GM12874 (cell line): ENCODE results near the gene CKS1B.

Source experiments
- TF ChIP-seq, protein P1 (sequence below): IDR thresholded peaks from 2 replicates; pipeline ENCODE4 v1.5.1; 2011; ENCODE audit warnings: low read depth, mild to moderate bottlenecking, control low read depth, low read length, moderate library complexity; ENCODE audit not compliant: insufficient read depth

CKS1B gene

GRCh38 chr1:154943649-154944400 is 30.7 kb upstream of the CKS1B start:
- TF ChIP-seq, protein P1, sequence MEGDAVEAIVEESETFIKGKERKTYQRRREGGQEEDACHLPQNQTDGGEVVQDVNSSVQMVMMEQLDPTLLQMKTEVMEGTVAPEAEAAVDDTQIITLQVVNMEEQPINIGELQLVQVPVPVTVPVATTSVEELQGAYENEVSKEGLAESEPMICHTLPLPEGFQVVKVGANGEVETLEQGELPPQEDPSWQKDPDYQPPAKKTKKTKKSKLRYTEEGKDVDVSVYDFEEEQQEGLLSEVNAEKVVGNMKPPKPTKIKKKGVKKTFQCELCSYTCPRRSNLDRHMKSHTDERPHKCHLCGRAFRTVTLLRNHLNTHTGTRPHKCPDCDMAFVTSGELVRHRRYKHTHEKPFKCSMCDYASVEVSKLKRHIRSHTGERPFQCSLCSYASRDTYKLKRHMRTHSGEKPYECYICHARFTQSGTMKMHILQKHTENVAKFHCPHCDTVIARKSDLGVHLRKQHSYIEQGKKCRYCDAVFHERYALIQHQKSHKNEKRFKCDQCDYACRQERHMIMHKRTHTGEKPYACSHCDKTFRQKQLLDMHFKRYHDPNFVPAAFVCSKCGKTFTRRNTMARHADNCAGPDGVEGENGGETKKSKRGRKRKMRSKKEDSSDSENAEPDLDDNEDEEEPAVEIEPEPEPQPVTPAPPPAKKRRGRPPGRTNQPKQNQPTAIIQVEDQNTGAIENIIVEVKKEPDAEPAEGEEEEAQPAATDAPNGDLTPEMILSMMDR: peak; percentile 87

GRCh38 chr1:154944401-154945159 is 29.9 kb upstream of the CKS1B start:
- TF ChIP-seq, protein P1: no peak

DNA sequence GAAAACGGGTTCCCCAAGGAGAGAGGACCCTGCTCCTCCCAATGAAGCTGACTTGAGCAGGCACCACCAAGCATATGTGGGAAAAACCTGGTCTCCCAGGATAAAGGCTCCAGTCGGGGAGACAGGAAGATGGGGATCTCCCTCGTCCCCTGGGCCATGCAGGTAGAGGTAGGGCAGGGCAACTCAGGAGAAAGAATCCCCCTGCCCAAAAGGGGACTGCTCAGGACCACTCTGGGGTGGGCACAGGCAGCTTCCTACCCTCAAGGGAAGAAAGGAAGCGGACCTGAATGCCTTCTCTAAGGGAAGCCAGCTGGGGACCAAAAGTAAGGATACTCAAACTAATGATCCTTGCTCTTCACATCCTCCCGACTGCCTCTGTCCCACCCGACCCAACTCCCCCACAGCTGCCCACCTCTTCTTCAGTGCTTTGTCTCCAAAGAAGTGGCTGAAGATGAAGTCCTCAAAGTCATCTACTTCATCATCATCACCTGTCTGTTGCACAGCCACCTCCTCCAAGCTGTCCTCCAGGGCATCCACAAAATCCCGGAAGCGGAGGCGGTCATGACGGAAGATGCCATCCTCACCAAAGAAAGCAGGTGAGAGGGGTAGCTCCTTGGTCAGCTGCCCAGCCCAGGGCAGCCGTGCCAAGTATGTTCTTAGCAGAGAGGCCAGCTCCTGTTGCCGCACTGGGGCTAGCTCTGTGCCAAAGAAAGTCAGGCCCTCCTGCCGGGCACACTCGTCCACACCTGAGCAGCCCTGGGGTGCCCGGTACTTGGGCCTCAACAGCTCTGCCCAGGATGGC is 29.1 kb upstream of the CKS1B start:
- TF ChIP-seq, protein P1: no peak

DNA sequence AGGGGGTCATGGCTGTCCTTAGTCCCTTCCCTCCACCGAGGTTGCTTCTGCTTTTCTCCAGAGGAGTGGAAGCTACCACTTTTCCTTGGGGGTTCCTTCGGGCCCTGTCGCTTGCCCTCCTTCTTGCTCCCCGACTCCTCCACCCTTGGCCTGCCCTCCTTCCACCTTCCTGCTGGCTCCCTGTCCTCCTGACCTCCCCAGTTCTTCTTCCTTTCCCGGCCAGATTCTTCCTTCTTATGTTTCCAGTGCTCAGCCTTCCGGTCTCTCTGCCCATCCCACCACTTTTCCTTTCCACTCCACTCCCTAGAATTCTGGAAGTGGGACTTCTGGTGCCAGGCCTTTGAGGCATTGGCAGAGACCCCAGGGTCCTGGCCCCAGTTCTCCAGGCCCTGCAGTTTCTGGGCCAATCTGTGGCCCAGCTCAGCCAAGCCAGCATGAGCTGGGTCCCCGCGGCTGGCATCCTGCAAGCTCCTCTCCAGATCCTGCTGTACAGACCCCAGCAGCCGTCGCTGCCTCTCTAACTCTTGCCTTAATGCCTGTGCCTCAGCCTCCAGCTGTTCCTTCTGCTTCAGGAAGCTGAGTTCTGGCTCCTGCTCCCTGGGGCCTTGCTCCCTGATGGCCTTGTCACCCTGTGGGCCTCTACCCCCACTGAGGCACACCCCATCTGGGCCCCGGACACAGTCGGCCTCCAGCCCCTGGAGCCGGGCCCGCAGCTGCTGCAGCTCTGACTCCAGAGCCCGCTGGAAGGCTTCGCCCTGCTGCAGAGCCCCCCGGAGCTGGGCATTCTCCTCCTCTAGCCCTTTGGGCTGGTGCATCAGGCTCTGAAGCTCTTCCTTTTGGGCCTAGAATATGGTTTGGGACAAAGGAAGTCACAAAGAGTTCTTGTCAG is 28.3 kb upstream of the CKS1B start:
- TF ChIP-seq, protein P1: no peak

DNA sequence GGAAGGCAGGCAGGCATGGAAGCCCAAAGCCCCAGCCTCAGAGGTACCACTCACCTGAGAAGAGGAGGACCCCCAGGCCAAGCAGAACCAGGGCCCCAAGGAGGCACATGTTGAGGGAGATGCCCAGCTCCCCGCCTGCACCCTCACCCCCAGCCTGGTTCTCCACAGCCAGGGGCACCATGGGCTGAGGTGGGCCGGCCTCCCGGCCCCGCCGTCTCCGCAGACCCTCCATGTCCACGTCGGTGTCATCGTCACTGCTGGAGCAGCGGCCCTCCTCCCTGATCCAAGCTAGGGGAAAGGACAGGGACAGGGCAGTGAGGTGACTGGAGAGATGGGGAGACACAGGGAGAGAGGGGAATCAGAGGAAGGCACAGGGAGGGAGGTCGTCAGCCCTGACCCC is 26.4 kb upstream of the CKS1B start:
- TF ChIP-seq, protein P1: no peak

DNA sequence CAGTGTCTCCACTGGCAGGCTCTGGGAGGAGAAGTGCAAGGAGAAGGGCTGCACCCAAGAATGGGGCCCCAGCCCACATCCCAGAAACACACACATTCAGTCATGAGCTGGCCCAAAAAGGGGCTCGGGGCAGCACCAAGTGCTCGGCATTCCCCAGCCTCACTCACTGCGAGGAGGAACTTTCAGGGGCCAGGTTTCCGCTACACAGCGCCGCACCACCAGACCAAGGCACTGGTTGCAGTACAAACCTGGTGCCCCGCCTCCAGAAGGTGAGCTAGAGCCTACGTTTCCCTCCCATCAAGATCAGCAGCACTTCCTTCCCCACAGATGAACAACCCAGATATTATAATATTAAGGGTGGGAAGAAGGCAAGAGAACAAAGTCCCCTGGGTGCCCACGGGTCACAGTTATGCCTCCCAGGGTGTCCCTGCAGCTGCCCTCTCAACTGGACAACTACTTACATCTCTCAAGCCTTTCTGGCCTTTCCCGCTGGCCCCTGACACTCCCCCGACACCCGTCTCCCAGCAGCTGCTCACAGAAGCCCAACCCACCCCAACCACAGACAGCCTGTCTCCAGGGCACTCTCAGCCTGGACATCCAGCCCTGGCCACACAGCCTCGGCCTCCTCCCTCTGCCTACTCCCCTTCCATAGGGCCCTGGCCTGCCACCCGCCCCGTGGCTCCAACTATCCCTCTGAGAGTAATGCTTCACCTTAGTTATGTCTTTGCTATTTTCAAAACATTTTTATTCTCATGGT is 22.4 kb upstream of the CKS1B start:
- TF ChIP-seq, protein P1: no peak
